DMS 273 treated with DMSO at 0.1 percent for 48 hours (cell line): Measurements from ENCODE around the gene PPM1D.
"Not testable (repeated sequence)": the region's sequence is repeated elsewhere in the genome, so short reads cannot be mapped to it uniquely, and the experiment has no call there.

Source experiments
- DNase-seq: peaks from one replicate; lab custom pipeline; 2025; lab: John Stamatoyannopoulos, UW

The PPM1D gene

GRCh38 chr17:60599620-60600489 lies at the start of gene PPM1D:
Gene PPM1D, plus strand, starts transcription at chr17:60600193. Its CDS starts 222 bp downstream, at chr17:60600415.
- DNase-seq: peak; percentile 97

- DNase-seq: not testable (repeated sequence)
Observed at GRCh38 chr17:60552255-60552654, 47.7 kb upstream of the PPM1D start.

- DNase-seq: no peak
Observed at GRCh38 chr17:60554377-60554788, 45.6 kb upstream of the PPM1D start.

GRCh38 chr17:60555786-60556185 lies 44.2 kb upstream of the PPM1D start:
- DNase-seq: no peak

- DNase-seq: no peak
Observed at GRCh38 chr17:60557805-60558204, 42.2 kb upstream of the PPM1D start.

- no peak for DNase-seq
Observed at GRCh38 chr17:60559659-60559994, 40.4 kb upstream of the PPM1D start.

GRCh38 chr17:60559995-60560859 lies 39.8 kb upstream of the PPM1D start:
- DNase-seq: no peak

- DNase-seq: no peak
Observed at GRCh38 chr17:60560860-60561257, 39.1 kb upstream of the PPM1D start.

GRCh38 chr17:60562421-60562820 lies 37.6 kb upstream of the PPM1D start:
- no peak for DNase-seq

GRCh38 chr17:60563743-60564142 lies 36.2 kb upstream of the PPM1D start:
- DNase-seq: no peak

GRCh38 chr17:60565233-60565632 lies 34.8 kb upstream of the PPM1D start:
- no peak for DNase-seq

GRCh38 chr17:60573236-60574051 lies 26.5 kb upstream of the PPM1D start:
- DNase-seq: no peak

- DNase-seq: no peak
Observed at GRCh38 chr17:60577147-60577915, 22.7 kb upstream of the PPM1D start.

GRCh38 chr17:60579090-60579489 lies 20.9 kb upstream of the PPM1D start:
- DNase-seq: no peak

- DNase-seq: no peak
Observed at GRCh38 chr17:60579551-60579950, 20.4 kb upstream of the PPM1D start.

GRCh38 chr17:60583008-60583407 lies 17.0 kb upstream of the PPM1D start:
- no peak for DNase-seq

- no peak for DNase-seq
Observed at GRCh38 chr17:60585887-60586286, 14.1 kb upstream of the PPM1D start.

- no peak for DNase-seq
Observed at GRCh38 chr17:60586288-60586974, 13.6 kb upstream of the PPM1D start.

- DNase-seq: no peak
Observed at GRCh38 chr17:60590070-60590469, 9.9 kb upstream of the PPM1D start.

GRCh38 chr17:60592750-60593149 lies 7.2 kb upstream of the PPM1D start:
- no peak for DNase-seq
